Neuronal stem cell (in vitro differentiated cells): ENCODE measurements around the gene MED1.

ENCODE experiments used
- DNase-seq: peaks from one replicate; pipeline ENCODE4 v3.0.0-alpha.2; 2013; ENCODE audit warnings: low spot score
- H2AFZ ChIP-seq: one replicate; pipeline ENCODE4 v1.6.1; 2013; ENCODE audit warnings: mild to moderate bottlenecking, low read length, inconsistent platforms
- H2AK5ac ChIP-seq: 2 replicates; pipeline ENCODE4 v1.6.1; 2013; ENCODE audit warnings: low read depth, mild to moderate bottlenecking, inconsistent platforms, low read length, moderate library complexity, mixed read lengths
- H2BK120ac ChIP-seq: 2 replicates; pipeline ENCODE4 v1.6.1; 2013; ENCODE audit warnings: low read depth, mild to moderate bottlenecking, inconsistent platforms, low read length, moderate library complexity, mixed read lengths
- H2BK12ac ChIP-seq: one replicate; pipeline ENCODE4 v1.6.1; 2013; ENCODE audit warnings: low read length, inconsistent platforms
- H2BK15ac ChIP-seq: 2 replicates; pipeline ENCODE4 v1.6.1; 2013; ENCODE audit warnings: mild to moderate bottlenecking, low read length, inconsistent platforms, mixed read lengths
- H2BK5ac ChIP-seq: one replicate; pipeline ENCODE4 v1.6.1; 2013; ENCODE audit warnings: inconsistent platforms, mild to moderate bottlenecking, low read length, moderate library complexity
- H3K14ac ChIP-seq: one replicate; pipeline ENCODE4 v1.6.1; 2013; ENCODE audit warnings: low read length, inconsistent platforms
- H3K18ac ChIP-seq: 2 replicates; pipeline ENCODE4 v1.6.1; 2013; ENCODE audit warnings: low read length, inconsistent platforms
- H3K23ac ChIP-seq: 2 replicates; pipeline ENCODE4 v1.6.1; 2013; ENCODE audit warnings: low read depth, mild to moderate bottlenecking, mixed read lengths, low read length, inconsistent platforms; ENCODE audit not compliant: poor library complexity
- H3K27ac ChIP-seq: replicated peaks from 3 replicates; pipeline ENCODE4 v1.5.1; 2013; ENCODE audit warnings: low read length, inconsistent platforms
- H3K27me3 ChIP-seq, 3 experiments: 2 replicates each; pipeline ENCODE4 v1.6.1; 2013; ENCODE audit warnings: low read length in 3 of 3, mild to moderate bottlenecking in 2 of 3, inconsistent platforms in 1 of 3, low read depth in 1 of 3, mixed read lengths in 1 of 3, moderate library complexity in 1 of 3; ENCODE audit not compliant: control insufficient read depth in 3 of 3, insufficient read depth in 3 of 3
- H3K36me3 ChIP-seq, 2 donors: replicated peaks in 1 of 2; 2 replicates each; pipeline ENCODE4 v1.6.1; 2013; ENCODE audit warnings: low read length in 2 of 2; ENCODE audit not compliant: control insufficient read depth in 2 of 2, insufficient read depth in 2 of 2
- H3K4ac ChIP-seq: 2 replicates; pipeline ENCODE4 v1.6.1; 2013; ENCODE audit warnings: inconsistent platforms, mild to moderate bottlenecking, low read length, moderate library complexity
- H3K4me1 ChIP-seq, 2 donors: 1 replicate in 1 of 2; 2 replicates in 1 of 2; pipeline ENCODE4 v1.6.1; 2013; ENCODE audit warnings: low read length in 2 of 2, low read depth in 1 of 2; ENCODE audit not compliant: control insufficient read depth in 2 of 2, insufficient read depth in 1 of 2
- H3K4me2 ChIP-seq: one replicate; pipeline ENCODE4 v1.6.1; 2013; ENCODE audit warnings: mild to moderate bottlenecking, low read length, inconsistent platforms; ENCODE audit not compliant: insufficient read depth, poor library complexity, severe bottlenecking
- H3K4me3 ChIP-seq, 2 donors: 2 replicates each; pipeline ENCODE4 v1.5.1; 2013; ENCODE audit warnings: low read length in 2 of 2, mild to moderate bottlenecking in 2 of 2, inconsistent platforms in 1 of 2, moderate library complexity in 1 of 2
- H3K79me1 ChIP-seq: one replicate; pipeline ENCODE4 v1.6.1; 2013; ENCODE audit warnings: low read depth, mild to moderate bottlenecking, inconsistent platforms, low read length, moderate library complexity
- H3K9ac ChIP-seq: one replicate; pipeline ENCODE4 v1.6.1; 2013; ENCODE audit warnings: mild to moderate bottlenecking, low read depth, low read length, inconsistent platforms; ENCODE audit not compliant: poor library complexity
- H3K9me3 ChIP-seq, 2 donors: replicated peaks in 1 of 2; 2 replicates each; pipeline versions ENCODE3 to v1.6.1; 2013; ENCODE audit warnings: low read length in 2 of 2, mild to moderate bottlenecking in 2 of 2, inconsistent platforms in 1 of 2, low read depth in 1 of 2, mixed read lengths in 1 of 2, moderate library complexity in 1 of 2; ENCODE audit not compliant: control insufficient read depth in 2 of 2, insufficient read depth in 1 of 2
- H4K8ac ChIP-seq: one replicate; pipeline ENCODE4 v1.6.1; 2013; ENCODE audit warnings: low read depth, mild to moderate bottlenecking, inconsistent platforms, low read length, moderate library complexity
- H4K91ac ChIP-seq: one replicate; pipeline ENCODE4 v1.6.1; 2013; ENCODE audit warnings: low read length, low read depth, mild to moderate bottlenecking, inconsistent platforms; ENCODE audit not compliant: poor library complexity
- WGBS, 2 donors: extraction: QIAGEN DNeasy Blood & Tissue Kit; methylation state at CpG; one replicate each; pipeline ENCODE4 v1.1.7; 2013; ENCODE audit warnings: missing lambda C conversion rate in 2 of 2, mixed read lengths in 1 of 2; ENCODE audit not compliant: insufficient read length in 2 of 2, insufficient replicate concordance in 1 of 2; ENCODE audit errors: extremely low coverage in 2 of 2; 5-methylcytosine and 5-hydroxymethylcytosine counted together

Gene MED1

GRCh38 chr17:39486242-39486641 is 35.2 kb upstream of the MED1 start:
- Histone ChIP-seq H2BK12ac (no peak overlapping the region), H3K4me1 (no peaks in the 10 kb centered on the region), H2AFZ (no peak overlapping the region), H3K4ac (no peak overlapping the region), H3K9ac (no peak overlapping the region), H3K4me3 (no peak overlapping the region), H2BK120ac (no peak overlapping the region), H3K36me3 (peaks cover 6 to 73% of the 10 kb centered on the region in 2 donors), H2BK15ac (no peak overlapping the region), H3K27me3 (no peaks in the 10 kb centered on the region), H2BK5ac (no peak overlapping the region), H3K23ac (no peak overlapping the region), H3K14ac (no peak overlapping the region), H4K91ac (no peak overlapping the region), H3K27ac (no peak overlapping the region), H4K8ac (no peak overlapping the region), H3K79me1 (no peaks in the 10 kb centered on the region), H3K9me3 (no peaks in the 10 kb centered on the region), H2AK5ac (no peak overlapping the region), H3K18ac (no peak overlapping the region), H3K4me2 (no peak overlapping the region)
- WGBS, 2 donors, result no CpG with 5 or more reads among the region's 2 CpGs
- DNase-seq, result no peak

DNA sequence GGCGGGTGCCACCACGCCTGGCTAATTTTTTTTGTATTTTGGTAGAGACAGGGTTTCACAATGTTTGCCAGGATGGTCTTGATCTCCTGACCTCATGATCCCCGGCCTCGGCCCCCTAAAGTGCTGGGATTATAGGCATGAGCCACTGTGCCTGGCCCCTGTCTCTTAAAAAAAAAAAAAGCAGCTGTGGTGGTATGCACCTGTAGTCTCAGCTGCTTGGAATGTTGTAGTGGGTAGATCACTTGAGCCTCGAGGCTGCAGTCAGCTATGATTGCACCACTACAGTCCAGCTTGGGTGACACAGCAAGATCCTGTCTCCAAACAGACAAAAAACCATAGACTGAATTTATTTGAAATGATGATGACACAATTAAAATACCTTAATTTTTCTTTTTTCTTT is 34.5 kb upstream of the MED1 start:
- peaks cover 6 to 71% of the 10 kb centered on the region in 2 donors for H3K36me3 ChIP-seq
- no peak overlapping the region for H3K9ac ChIP-seq
- H3K4me1 ChIP-seq, result no peaks in the 10 kb centered on the region
- no peak for DNase-seq
- H3K23ac ChIP-seq, result no peak overlapping the region
- H3K4ac ChIP-seq, result no peak overlapping the region
- H2BK120ac ChIP-seq, result no peak overlapping the region
- no peak overlapping the region for H2BK15ac ChIP-seq
- no peak overlapping the region for H3K27ac ChIP-seq
- H2BK12ac ChIP-seq, result no peak overlapping the region
- H3K9me3 ChIP-seq, result no peaks in the 10 kb centered on the region
- WGBS, 2 donors, result no CpG with 5 or more reads among the region's 5 CpGs
- H4K91ac ChIP-seq, result no peak overlapping the region
- H3K4me3 ChIP-seq, result no peak overlapping the region
- no peak overlapping the region for H2AK5ac ChIP-seq
- no peak overlapping the region for H2BK5ac ChIP-seq
- no peaks in the 10 kb centered on the region for H3K27me3 ChIP-seq
- H4K8ac ChIP-seq, result no peak overlapping the region
- no peak overlapping the region for H2AFZ ChIP-seq
- no peaks in the 10 kb centered on the region for H3K79me1 ChIP-seq
- no peak overlapping the region for H3K4me2 ChIP-seq
- no peak overlapping the region for H3K14ac ChIP-seq
- no peak overlapping the region for H3K18ac ChIP-seq

- Histone ChIP-seq H3K9me3 (no peaks in the 10 kb centered on the region), H2BK5ac (no peak overlapping the region), H3K18ac (no peak overlapping the region), H3K23ac (no peak overlapping the region), H3K9ac (no peak overlapping the region), H2BK120ac (no peak overlapping the region), H3K4me2 (no peak overlapping the region), H4K8ac (no peak overlapping the region), H3K4ac (no peak overlapping the region), H3K14ac (no peak overlapping the region), H4K91ac (no peak overlapping the region), H3K36me3 (peaks cover 4 to 74% of the 10 kb centered on the region in 2 donors), H3K79me1 (peaks cover 1% of the 10 kb centered on the region), H2BK15ac (no peak overlapping the region), H3K4me3 (no peak overlapping the region), H3K27me3 (no peaks in the 10 kb centered on the region), H2AK5ac (no peak overlapping the region), H2BK12ac (no peak overlapping the region), H3K27ac (no peak overlapping the region), H3K4me1 (no peaks in the 10 kb centered on the region), H2AFZ (no peak overlapping the region)
- WGBS, 2 donors, result no CpG with 5 or more reads among the region's 2 CpGs
- DNase-seq, result no peak
Observed at GRCh38 chr17:39484178-39484577, 33.1 kb upstream of the MED1 start.

DNA sequence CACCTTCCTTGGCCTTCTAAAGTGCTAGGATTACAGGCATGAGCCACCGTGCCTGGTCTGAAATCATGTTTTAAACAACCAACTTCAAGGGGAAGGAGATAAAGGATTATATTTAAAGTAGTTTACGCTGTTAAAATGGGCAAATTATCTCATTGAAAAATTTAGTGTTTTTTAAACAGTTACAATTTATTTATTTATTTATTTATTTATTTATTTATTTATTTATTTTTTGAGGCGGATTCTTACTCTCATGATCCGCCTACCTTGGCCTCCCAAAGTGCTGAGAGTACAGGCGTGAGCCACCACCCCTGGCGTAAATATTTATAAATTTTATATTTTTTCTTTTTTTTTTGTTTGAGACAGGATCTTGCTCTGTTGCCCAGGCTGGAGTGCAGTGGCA is 32.4 kb upstream of the MED1 start:
- H3K4me1 ChIP-seq, result no peaks in the 10 kb centered on the region
- H3K27me3 ChIP-seq, result no peaks in the 10 kb centered on the region
- H3K14ac ChIP-seq, result no peak overlapping the region
- H3K9me3 ChIP-seq, result no peaks in the 10 kb centered on the region
- H3K23ac ChIP-seq, result no peak overlapping the region
- H2BK5ac ChIP-seq, result no peak overlapping the region
- no CpG with 5 or more reads among the region's 6 CpGs for WGBS, 2 donors
- no peak overlapping the region for H2BK15ac ChIP-seq
- H3K79me1 ChIP-seq, result peaks cover 1% of the 10 kb centered on the region
- no peak overlapping the region for H3K4ac ChIP-seq
- no peak overlapping the region for H3K9ac ChIP-seq
- H2BK120ac ChIP-seq, result no peak overlapping the region
- H4K8ac ChIP-seq, result no peak overlapping the region
- no peak overlapping the region for H3K27ac ChIP-seq
- H2AK5ac ChIP-seq, result no peak overlapping the region
- no peak overlapping the region for H3K18ac ChIP-seq
- H3K4me2 ChIP-seq, result no peak overlapping the region
- DNase-seq, result no peak
- no peak overlapping the region for H3K4me3 ChIP-seq
- no peak overlapping the region for H2AFZ ChIP-seq
- H3K36me3 ChIP-seq, result peaks cover 5 to 72% of the 10 kb centered on the region in 2 donors
- H4K91ac ChIP-seq, result no peak overlapping the region
- H2BK12ac ChIP-seq, result no peak overlapping the region
